ENCODE data around the gene CHST8. TPM values are rescaled to one million over a fixed set of nuclear protein-coding genes. Genes with fewer than 3 reads are reported as not detected.
A peak's percentile ranks its signal among the peaks of the same experiment; 100 is the strongest.
"Not testable (repeated sequence)": the region's sequence is repeated elsewhere in the genome, so short reads cannot be mapped to it uniquely, and the experiment has no call there.

Gene CHST8
- total and polyA plus RNA-seq, 2 experiments from 2014 or later = 9.3 to 38.2 TPM

DNA sequence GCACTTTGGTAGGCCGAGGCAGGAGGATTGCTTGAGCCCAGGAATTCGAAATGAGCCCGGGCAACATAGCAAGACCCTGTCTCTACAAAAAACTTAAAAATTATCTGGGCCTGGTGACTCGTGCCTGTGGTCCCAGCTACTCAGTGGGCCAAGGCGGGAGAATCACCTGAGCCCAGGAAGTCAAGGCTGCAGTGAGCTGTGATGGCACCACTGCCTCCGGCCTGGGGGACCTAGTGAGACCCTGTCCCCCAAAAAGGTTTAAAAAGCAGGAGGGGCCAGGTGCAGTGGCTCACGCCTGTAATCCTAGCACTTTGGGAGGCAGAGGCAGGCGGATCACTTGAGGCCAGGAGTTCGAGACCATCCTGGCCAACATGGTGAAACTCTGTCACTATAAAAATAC, 41.6 kb downstream of the CHST8 start:
- not testable (repeated sequence) for H3F3A ChIP-seq (replicated peaks; ENCODE audit: low read depth); ATAC-seq

GRCh38 chr19:33664744-33665143, 43.0 kb downstream of the CHST8 start:
- ATAC-seq (no peak), DNase-seq (ENCODE audit: low spot score) (no peak)
- no peaks in the 10 kb centered on the region for H3K27me3 ChIP-seq (ENCODE audit: insufficient read depth)
- no peaks in the 10 kb centered on the region for H3K36me3 ChIP-seq (ENCODE audit: insufficient read depth)
- TF ChIP-seq EZH2phosphoT487 (IDR thresholded peaks at IDR 0.05; ENCODE audit: unreplicated experiment) = no peak
- TF ChIP-seq JUNB (IDR thresholded peaks at IDR 0.05; ENCODE audit: unreplicated experiment) = no peak
- no peak for TF ChIP-seq NANOG (IDR thresholded peaks at IDR 0.05; ENCODE audit: borderline replicate concordance)
- H3K4me2 ChIP-seq = no peak overlapping the region
- H3K9me3 Mint-ChIP-seq = no peaks in the 10 kb centered on the region
- H3K4me1 Mint-ChIP-seq = peaks cover 19% of the 10 kb centered on the region
- H3K4me3 ChIP-seq = no peak overlapping the region
- no peak overlapping the region for H3K27ac ChIP-seq (ENCODE audit: low read depth)
- peaks cover 9% of the 10 kb centered on the region; the same call in 1 of the 2 replicates for H3K79me2 ChIP-seq (replicated peaks; ENCODE audit: insufficient read depth)
- no peak overlapping the region for H3K27ac Mint-ChIP-seq
- H3K4me1 ChIP-seq (ENCODE audit: insufficient read depth) = no peaks in the 10 kb centered on the region
- no peaks in the 10 kb centered on the region; the same call in 2 of the 3 replicates for H3K36me3 Mint-ChIP-seq (ENCODE audit: low read depth)
- H3K4me3 Mint-ChIP-seq = no peak overlapping the region
- H2AFZ ChIP-seq = no peak overlapping the region
- H4K20me1 ChIP-seq (replicated peaks; ENCODE audit: insufficient read depth) = no peaks in the 10 kb centered on the region; the same call in 1 of the 2 replicates
- no peaks in the 10 kb centered on the region for H3K9me2 ChIP-seq (ENCODE audit: insufficient read depth)
- no peaks in the 10 kb centered on the region for H3K27me3 Mint-ChIP-seq (ENCODE audit: insufficient read depth, low read depth, poor library complexity)
- H3F3A ChIP-seq (replicated peaks; ENCODE audit: low read depth) = no peaks in the 10 kb centered on the region

More for the DNA sequence above, 41.6 kb downstream of the CHST8 start:
- H3K4me3 ChIP-seq; H3K27me3 Mint-ChIP-seq (ENCODE audit: insufficient read depth, low read depth, poor library complexity); H3K9me3 Mint-ChIP-seq; H3K9me2 ChIP-seq (ENCODE audit: insufficient read depth); DNase-seq (ENCODE audit: low spot score); H3K27ac Mint-ChIP-seq; H3K4me1 ChIP-seq (ENCODE audit: insufficient read depth); H3K79me2 ChIP-seq (replicated peaks; ENCODE audit: insufficient read depth); H3K27me3 ChIP-seq (ENCODE audit: insufficient read depth); H4K20me1 ChIP-seq (replicated peaks; ENCODE audit: insufficient read depth); H3K36me3 ChIP-seq (ENCODE audit: insufficient read depth); H3K36me3 Mint-ChIP-seq (ENCODE audit: low read depth); H3K27ac ChIP-seq (ENCODE audit: low read depth); H2AFZ ChIP-seq; H3K4me3 Mint-ChIP-seq; H3K4me2 ChIP-seq: not testable (repeated sequence)
- peaks cover 19% of the 10 kb centered on the region for H3K4me1 Mint-ChIP-seq

DNA sequence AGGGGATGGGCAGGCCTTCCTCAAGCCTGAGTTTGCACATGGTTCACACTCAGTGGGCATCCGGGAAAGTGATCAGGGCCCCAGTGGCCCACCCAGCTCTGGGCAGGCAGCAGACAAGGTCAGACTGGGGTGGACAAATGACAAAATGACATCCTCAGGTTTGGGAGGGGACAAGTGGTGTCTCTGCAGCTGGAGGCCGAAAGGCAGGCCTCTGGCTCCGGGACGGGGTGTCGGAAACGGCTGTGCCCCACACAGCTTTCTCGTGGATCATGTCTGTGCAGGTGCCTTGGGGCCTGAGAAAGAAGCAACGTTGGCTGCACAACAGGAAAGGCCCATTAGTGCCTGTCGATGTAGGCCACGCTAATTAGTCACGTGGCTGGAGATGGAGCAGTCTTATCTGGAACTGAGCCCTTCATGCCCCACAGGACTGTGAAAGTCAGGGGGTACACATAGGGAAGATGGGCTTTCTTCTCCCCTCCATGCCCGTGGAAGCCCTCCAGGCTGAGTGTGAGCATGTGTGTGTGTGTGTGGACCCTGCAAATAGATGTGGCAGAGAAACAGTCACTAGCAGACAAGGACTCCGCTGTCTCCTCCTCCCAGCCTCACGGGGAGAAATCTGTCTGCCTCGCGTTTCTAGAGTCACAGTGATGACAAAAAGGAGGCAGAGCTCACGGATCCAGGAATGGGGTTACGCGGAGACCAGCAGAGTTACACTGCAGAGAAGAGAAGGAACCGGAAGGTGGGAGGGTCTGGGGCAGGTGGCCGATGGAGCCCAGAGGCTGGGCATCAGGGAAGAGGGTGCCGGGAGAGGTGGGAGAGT, 44.2 kb downstream of the CHST8 start:
- H3F3A ChIP-seq (replicated peaks; ENCODE audit: low read depth) = no peaks in the 10 kb centered on the region
- no peak overlapping the region for H3K4me3 Mint-ChIP-seq
- TF ChIP-seq, protein P1, sequence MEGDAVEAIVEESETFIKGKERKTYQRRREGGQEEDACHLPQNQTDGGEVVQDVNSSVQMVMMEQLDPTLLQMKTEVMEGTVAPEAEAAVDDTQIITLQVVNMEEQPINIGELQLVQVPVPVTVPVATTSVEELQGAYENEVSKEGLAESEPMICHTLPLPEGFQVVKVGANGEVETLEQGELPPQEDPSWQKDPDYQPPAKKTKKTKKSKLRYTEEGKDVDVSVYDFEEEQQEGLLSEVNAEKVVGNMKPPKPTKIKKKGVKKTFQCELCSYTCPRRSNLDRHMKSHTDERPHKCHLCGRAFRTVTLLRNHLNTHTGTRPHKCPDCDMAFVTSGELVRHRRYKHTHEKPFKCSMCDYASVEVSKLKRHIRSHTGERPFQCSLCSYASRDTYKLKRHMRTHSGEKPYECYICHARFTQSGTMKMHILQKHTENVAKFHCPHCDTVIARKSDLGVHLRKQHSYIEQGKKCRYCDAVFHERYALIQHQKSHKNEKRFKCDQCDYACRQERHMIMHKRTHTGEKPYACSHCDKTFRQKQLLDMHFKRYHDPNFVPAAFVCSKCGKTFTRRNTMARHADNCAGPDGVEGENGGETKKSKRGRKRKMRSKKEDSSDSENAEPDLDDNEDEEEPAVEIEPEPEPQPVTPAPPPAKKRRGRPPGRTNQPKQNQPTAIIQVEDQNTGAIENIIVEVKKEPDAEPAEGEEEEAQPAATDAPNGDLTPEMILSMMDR (conservative IDR thresholded peaks at IDR 0.05; ENCODE audit: low read depth in 2 of 2) = no peak
- TF ChIP-seq EZH2phosphoT487 (IDR thresholded peaks at IDR 0.05; ENCODE audit: unreplicated experiment) (no peak), EZH2 (IDR thresholded peaks at IDR 0.05; ENCODE audit: low read depth, unreplicated experiment) (no peak), JUNB (IDR thresholded peaks at IDR 0.05; ENCODE audit: unreplicated experiment) (no peak), NANOG (IDR thresholded peaks at IDR 0.05; ENCODE audit: borderline replicate concordance) (no peak), ZNF114 (CRISPR knock-in tag; IDR thresholded peaks at IDR 0.05) (no peak), POLR2AphosphoS5 (IDR thresholded peaks at IDR 0.05; ENCODE audit: low read depth) (no peak), ZNF331 (CRISPR knock-in tag; IDR thresholded peaks at IDR 0.05; ENCODE audit: low read depth) (no peak)
- TF ChIP-seq, protein P2, sequence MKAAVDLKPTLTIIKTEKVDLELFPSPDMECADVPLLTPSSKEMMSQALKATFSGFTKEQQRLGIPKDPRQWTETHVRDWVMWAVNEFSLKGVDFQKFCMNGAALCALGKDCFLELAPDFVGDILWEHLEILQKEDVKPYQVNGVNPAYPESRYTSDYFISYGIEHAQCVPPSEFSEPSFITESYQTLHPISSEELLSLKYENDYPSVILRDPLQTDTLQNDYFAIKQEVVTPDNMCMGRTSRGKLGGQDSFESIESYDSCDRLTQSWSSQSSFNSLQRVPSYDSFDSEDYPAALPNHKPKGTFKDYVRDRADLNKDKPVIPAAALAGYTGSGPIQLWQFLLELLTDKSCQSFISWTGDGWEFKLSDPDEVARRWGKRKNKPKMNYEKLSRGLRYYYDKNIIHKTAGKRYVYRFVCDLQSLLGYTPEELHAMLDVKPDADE (IDR thresholded peaks at IDR 0.05) = no peak
- TF ChIP-seq, protein P3, sequence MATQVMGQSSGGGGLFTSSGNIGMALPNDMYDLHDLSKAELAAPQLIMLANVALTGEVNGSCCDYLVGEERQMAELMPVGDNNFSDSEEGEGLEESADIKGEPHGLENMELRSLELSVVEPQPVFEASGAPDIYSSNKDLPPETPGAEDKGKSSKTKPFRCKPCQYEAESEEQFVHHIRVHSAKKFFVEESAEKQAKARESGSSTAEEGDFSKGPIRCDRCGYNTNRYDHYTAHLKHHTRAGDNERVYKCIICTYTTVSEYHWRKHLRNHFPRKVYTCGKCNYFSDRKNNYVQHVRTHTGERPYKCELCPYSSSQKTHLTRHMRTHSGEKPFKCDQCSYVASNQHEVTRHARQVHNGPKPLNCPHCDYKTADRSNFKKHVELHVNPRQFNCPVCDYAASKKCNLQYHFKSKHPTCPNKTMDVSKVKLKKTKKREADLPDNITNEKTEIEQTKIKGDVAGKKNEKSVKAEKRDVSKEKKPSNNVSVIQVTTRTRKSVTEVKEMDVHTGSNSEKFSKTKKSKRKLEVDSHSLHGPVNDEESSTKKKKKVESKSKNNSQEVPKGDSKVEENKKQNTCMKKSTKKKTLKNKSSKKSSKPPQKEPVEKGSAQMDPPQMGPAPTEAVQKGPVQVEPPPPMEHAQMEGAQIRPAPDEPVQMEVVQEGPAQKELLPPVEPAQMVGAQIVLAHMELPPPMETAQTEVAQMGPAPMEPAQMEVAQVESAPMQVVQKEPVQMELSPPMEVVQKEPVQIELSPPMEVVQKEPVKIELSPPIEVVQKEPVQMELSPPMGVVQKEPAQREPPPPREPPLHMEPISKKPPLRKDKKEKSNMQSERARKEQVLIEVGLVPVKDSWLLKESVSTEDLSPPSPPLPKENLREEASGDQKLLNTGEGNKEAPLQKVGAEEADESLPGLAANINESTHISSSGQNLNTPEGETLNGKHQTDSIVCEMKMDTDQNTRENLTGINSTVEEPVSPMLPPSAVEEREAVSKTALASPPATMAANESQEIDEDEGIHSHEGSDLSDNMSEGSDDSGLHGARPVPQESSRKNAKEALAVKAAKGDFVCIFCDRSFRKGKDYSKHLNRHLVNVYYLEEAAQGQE (IDR thresholded peaks at IDR 0.05; ENCODE audit: unreplicated experiment) = no peak

More for the DNA sequence above, 44.2 kb downstream of the CHST8 start:
- ATAC-seq (no peak), DNase-seq (ENCODE audit: low spot score) (no peak)
- Mint-ChIP-seq H3K27ac (peak overlapping the region; percentile 18; the same call in 1 of the 2 replicates), H3K4me1 (peaks cover 10% of the 10 kb centered on the region; the same call in 2 of the 3 replicates), H3K9me3 (no peaks in the 10 kb centered on the region), H3K36me3 (ENCODE audit: low read depth) (no peaks in the 10 kb centered on the region; the same call in 2 of the 3 replicates), H3K27me3 (ENCODE audit: insufficient read depth, low read depth, poor library complexity) (no peaks in the 10 kb centered on the region)
- Histone ChIP-seq H3K27ac (ENCODE audit: low read depth) (no peak overlapping the region), H3K36me3 (ENCODE audit: insufficient read depth) (no peaks in the 10 kb centered on the region), H3K4me1 (ENCODE audit: insufficient read depth) (no peaks in the 10 kb centered on the region), H3K79me2 (replicated peaks; ENCODE audit: insufficient read depth) (peaks cover 9% of the 10 kb centered on the region; the same call in 1 of the 2 replicates), H3K9me2 (ENCODE audit: insufficient read depth) (no peaks in the 10 kb centered on the region), H2AFZ (no peak overlapping the region), H3K4me2 (no peak overlapping the region), H3K27me3 (ENCODE audit: insufficient read depth) (no peaks in the 10 kb centered on the region), H4K20me1 (replicated peaks; ENCODE audit: insufficient read depth) (no peaks in the 10 kb centered on the region; the same call in none of the 2 replicates), H3K4me3 (no peak overlapping the region)

Data from GM23338 (cell line).